Activated CD4-positive, alpha-beta T cell treated with anti-CD3 and anti-CD28 coated beads for 36 hours (primary cell): ENCODE measurements around the gene RNF25. TPM values are rescaled to one million over a fixed set of nuclear protein-coding genes. Genes with fewer than 3 reads are reported as not detected.

Experiments used
- ATAC-seq: fragments of 200-7000 bp; cut with Tn5 transposase; one replicate; pipeline ENCODE4 v1.10.0; 2021; ENCODE audit warnings: mild to moderate bottlenecking, moderate library complexity
- CTCF ChIA-PET: fragments of 350-600 bp; sonication (Branson Sonifier 250); formaldehyde crosslinking; loops from one replicate; lab custom pipeline; 2021; ENCODE audit warnings: antibody characterized with exemption; lab: Charles Lee
- POLR2A ChIA-PET: fragments of 350-600 bp; sonication (Branson Sonifier 250); formaldehyde crosslinking; loops from one replicate; lab custom pipeline; 2021; ENCODE audit warnings: antibody characterized with exemption, inconsistent platforms; lab: Charles Lee
- DNase-seq: peaks from one replicate; pipeline ENCODE4 v3.0.0-alpha.2; 2020
- H3K27ac Mint-ChIP-seq: one replicate; pipeline ENCODE4 v1.8.0; 2021; ENCODE audit warnings: mixed read lengths
- H3K27me3 Mint-ChIP-seq: one replicate; pipeline ENCODE4 v1.8.0; 2021; ENCODE audit warnings: mixed read lengths
- H3K36me3 Mint-ChIP-seq: one replicate; pipeline ENCODE4 v1.8.0; 2021; ENCODE audit warnings: low read depth, mixed read lengths
- H3K4me1 Mint-ChIP-seq: one replicate; pipeline ENCODE4 v1.8.0; 2021; ENCODE audit warnings: mixed read lengths
- H3K4me3 Mint-ChIP-seq: one replicate; pipeline ENCODE4 v1.8.0; 2021; ENCODE audit warnings: mild to moderate bottlenecking, moderate library complexity, mixed read lengths
- H3K9me3 Mint-ChIP-seq: one replicate; pipeline ENCODE4 v1.8.0; 2021; ENCODE audit warnings: low read depth, mixed read lengths
- intact Hi-C, 2 experiments: fragments of 100-400 bp; cut with DNase I in 1 of 2; cut with micrococcal nuclease in 1 of 2; formaldehyde crosslinking; loops; one replicate each; pipeline versions ENCODE4 v1.14.2 to v1.15.1; 2022 to 2024; cut with DNase I, micrococcal nuclease
- total RNA-seq, 2 experiments: library from RNA; stranded (reverse); gene quantifications; one replicate each; pipeline ENCODE4 v1.2.3, GENCODE V29; 2021

The RNF25 gene
- total RNA-seq, 2 experiments from 2014 or later: 14.1 to 29.2 TPM

GRCh38 chr2:218627939-218628338, 43.9 kb downstream of the RNF25 start:
- ATAC-seq (no peak), DNase-seq (no peak)
- Mint-ChIP-seq H3K27me3 (no peaks in the 10 kb centered on the region), H3K27ac (no peak overlapping the region), H3K9me3 (no peaks in the 10 kb centered on the region), H3K4me1 (peaks cover 3% of the 10 kb centered on the region), H3K4me3 (no peak overlapping the region), H3K36me3 (no peaks in the 10 kb centered on the region)
- intact Hi-C loops: no loop called here
- POLR2A ChIA-PET: no interaction called here
- CTCF ChIA-PET: interaction anchor here (0.8 to 1.7 kb wide), 3 partner anchors 20 to 116 kb away, joined by 3 to 6 read pairs (median 5); no protein-coding TSS in a partner anchor

GRCh38 chr2:218626369-218626768, 45.4 kb downstream of the RNF25 start:
- POLR2A ChIA-PET: no interaction called here
- ATAC-seq: no peak

GRCh38 chr2:218623366-218623705, 48.5 kb downstream of the RNF25 start:
- no peaks in the 10 kb centered on the region for H3K27me3 Mint-ChIP-seq
- ChIA-PET CTCF (interaction anchor here (0.6 kb wide), 1 partner anchor 463 kb away, joined by 3 read pairs; no protein-coding TSS in a partner anchor), POLR2A (no interaction called here)
- peaks cover 3% of the 10 kb centered on the region for H3K4me1 Mint-ChIP-seq
- no peak overlapping the region for H3K4me3 Mint-ChIP-seq
- intact Hi-C loops: no loop called here
- ATAC-seq: no peak
- H3K36me3 Mint-ChIP-seq: no peaks in the 10 kb centered on the region
- no peaks in the 10 kb centered on the region for H3K9me3 Mint-ChIP-seq
- no peak for DNase-seq
- no peak overlapping the region for H3K27ac Mint-ChIP-seq

More at GRCh38 chr2:218626369-218626768, 45.4 kb downstream of the RNF25 start:
- DNase-seq: no peak
- CTCF ChIA-PET: interaction anchor here (0.7 to 1.2 kb wide), 2 partner anchors 10 to 23 kb away, joined by 3 to 4 read pairs; no protein-coding TSS in a partner anchor
- H3K36me3 Mint-ChIP-seq: no peaks in the 10 kb centered on the region
- H3K4me1 Mint-ChIP-seq: peaks cover 3% of the 10 kb centered on the region
- no peaks in the 10 kb centered on the region for H3K9me3 Mint-ChIP-seq
- H3K4me3 Mint-ChIP-seq: no peak overlapping the region
- H3K27me3 Mint-ChIP-seq: no peaks in the 10 kb centered on the region
- intact Hi-C loops: no loop called here
- no peak overlapping the region for H3K27ac Mint-ChIP-seq

- DNase-seq (no peak), ATAC-seq (no peak)
- POLR2A ChIA-PET: no interaction called here
- no peaks in the 10 kb centered on the region for H3K9me3 Mint-ChIP-seq
- no peak overlapping the region for H3K27ac Mint-ChIP-seq
- H3K4me1 Mint-ChIP-seq: no peaks in the 10 kb centered on the region
- H3K27me3 Mint-ChIP-seq: no peaks in the 10 kb centered on the region
- no peaks in the 10 kb centered on the region for H3K36me3 Mint-ChIP-seq
- CTCF ChIA-PET: interaction anchor here (0.6 kb wide), 1 partner anchor 463 kb away, joined by 3 read pairs; no protein-coding TSS in a partner anchor
- no peak overlapping the region for H3K4me3 Mint-ChIP-seq
- intact Hi-C loops: no loop called here
Measured at GRCh38 chr2:218622606-218623365, 49.0 kb downstream of the RNF25 start.

- ATAC-seq: no peak
- H3K4me1 Mint-ChIP-seq: no peaks in the 10 kb centered on the region
- H3K27ac Mint-ChIP-seq: no peak overlapping the region
- no peaks in the 10 kb centered on the region for H3K27me3 Mint-ChIP-seq
- no peaks in the 10 kb centered on the region for H3K36me3 Mint-ChIP-seq
- CTCF ChIA-PET: no interaction called here
- intact Hi-C loops: no loop called here
- H3K4me3 Mint-ChIP-seq: no peak overlapping the region
- H3K9me3 Mint-ChIP-seq: no peaks in the 10 kb centered on the region
- POLR2A ChIA-PET: no interaction called here
- DNase-seq: no peak
Measured at GRCh38 chr2:218621007-218621406, 50.8 kb downstream of the RNF25 start.

- intact Hi-C loops: no loop called here
- Mint-ChIP-seq H3K36me3 (no peaks in the 10 kb centered on the region), H3K27me3 (no peaks in the 10 kb centered on the region), H3K27ac (no peak overlapping the region), H3K4me1 (no peaks in the 10 kb centered on the region), H3K9me3 (no peaks in the 10 kb centered on the region), H3K4me3 (no peak overlapping the region)
- CTCF ChIA-PET: interaction anchor here (0.6 kb wide), 1 partner anchor 659 kb away, joined by 3 read pairs; no protein-coding TSS in a partner anchor
- ATAC-seq (no peak), DNase-seq (no peak)
- POLR2A ChIA-PET: no interaction called here
Measured at GRCh38 chr2:218618102-218618860, 53.5 kb downstream of the RNF25 start.

- Mint-ChIP-seq H3K4me1 (no peaks in the 10 kb centered on the region), H3K4me3 (no peak overlapping the region), H3K36me3 (no peaks in the 10 kb centered on the region), H3K9me3 (no peaks in the 10 kb centered on the region), H3K27ac (no peak overlapping the region), H3K27me3 (peaks cover 2% of the 10 kb centered on the region)
- ChIA-PET CTCF (interaction anchor here (0.9 to 1.3 kb wide), 3 partner anchors 11 to 100 kb away, joined by 3 to 4 read pairs (median 3); no protein-coding TSS in a partner anchor), POLR2A (interaction anchor here (0.6 kb wide), 1 partner anchor 44 kb away, joined by 3 read pairs; the partner anchor contains the start of genes BCS1L and ZNF142)
- no peak for ATAC-seq
- DNase-seq: no peak
- intact Hi-C loops: no loop called here
Measured at GRCh38 chr2:218615868-218616315, 55.9 kb downstream of the RNF25 start.

Other genes with a start within 250 kb of the RNF25 start
- 10 to 100 TPM; 42.5 to 46.8 TPM for gene USP37, start 103.7 kb downstream of the RNF25 start, total RNA-seq
- gene CNOT9, start 103.2 kb downstream of the RNF25 start, total RNA-seq: 100 to 1,000 TPM; 100 to 105 TPM
- gene PLCD4, start 64.1 kb downstream of the RNF25 start, total RNA-seq: under 1 TPM; 0.18 to 0.83 TPM
- 10 to 100 TPM; 31.5 to 42.4 TPM for gene ZNF142, start 12.4 kb downstream of the RNF25 start, total RNA-seq
- 10 to 100 TPM; 74.3 to 92.3 TPM for gene BCS1L, start 12.3 kb downstream of the RNF25 start, total RNA-seq
- gene STK36, start 84 bp upstream of the RNF25 start, total RNA-seq: 10 to 100 TPM; 13.1 to 19.3 TPM
- gene TTLL4, start 38.8 kb upstream of the RNF25 start, total RNA-seq: 10 to 100 TPM; 33.7 to 46.6 TPM
- gene CYP27A1, start 110.1 kb upstream of the RNF25 start, total RNA-seq: under 1 TPM; 0.12 to 0.16 TPM
- not detected for gene PRKAG3, start 159.8 kb upstream of the RNF25 start, total RNA-seq
- gene WNT6, start 187.8 kb upstream of the RNF25 start, total RNA-seq: under 1 TPM in 1 of 2 experiments, not detected in 1; 0.30 TPM
- 1 to 10 TPM; 5.4 to 6.0 TPM for gene WNT10A, start 208.8 kb upstream of the RNF25 start, total RNA-seq